Lower leg skin (tissue), 3 donors: ENCODE measurements around the gene GSTT2.

Experiments used
- CTCF ChIP-seq, 3 donors: fragments of 450-650 bp; IDR thresholded peaks; one replicate each; pipeline ENCODE4 v1.5.1; 2016; ENCODE audit warnings: antibody characterized with exemption in 3 of 3, mild to moderate bottlenecking in 3 of 3, moderate library complexity in 2 of 3
- POLR2A ChIP-seq, 2 donors: fragments of 450-650 bp; IDR thresholded peaks; one replicate each; pipeline ENCODE4 v1.6.1; 2016 to 2017; ENCODE audit warnings: antibody characterized with exemption in 2 of 2, mild to moderate bottlenecking in 1 of 2, moderate library complexity in 1 of 2

GRCh38 chr22:24005201-24005600, 25.3 kb downstream of the GSTT2 start, which contains the start of gene GSTT4:
- TF ChIP-seq CTCF (IDR thresholded peaks at IDR 0.05) (no peak), POLR2A (IDR thresholded peaks at IDR 0.05) (no peak)
